DND-41 (cell line): ENCODE results near the gene CDH2.

ENCODE experiments used
- ATAC-seq: fragments of 200-7000 bp; cut with Tn5 transposase; 3 replicates; pipeline ENCODE4 v1.9.1; 2021; ENCODE audit warnings: low read depth; ENCODE audit not compliant: insufficient read depth
- DNase-seq: peaks from one replicate; pipeline ENCODE4 v3.0.0-alpha.2; 2020
- H2AFZ ChIP-seq: 2 replicates; pipeline ENCODE4 v1.6.0; 2012; ENCODE audit warnings: low read depth, low read length
- H3K27ac ChIP-seq: 2 replicates; pipeline ENCODE4 v1.5.1; 2012; ENCODE audit warnings: low read length, inconsistent platforms
- H3K27me3 ChIP-seq: fragments of 200-600 bp; sonication (generic); 2 replicates; pipeline ENCODE4 v1.6.0; 2012; ENCODE audit warnings: low read length, mild to moderate bottlenecking, inconsistent platforms; ENCODE audit not compliant: insufficient read depth, poor library complexity
- H3K36me3 ChIP-seq: 2 replicates; pipeline ENCODE4 v1.5.1; 2012; ENCODE audit warnings: low read length, inconsistent platforms; ENCODE audit not compliant: insufficient read depth
- H3K4me1 ChIP-seq: 2 replicates; pipeline ENCODE4 v1.5.1; 2012; ENCODE audit warnings: mild to moderate bottlenecking, low read length; ENCODE audit not compliant: insufficient read depth
- H3K4me2 ChIP-seq: 2 replicates; pipeline ENCODE4 v1.6.0; 2012; ENCODE audit warnings: mild to moderate bottlenecking, moderate library complexity, low read length, inconsistent platforms; ENCODE audit not compliant: insufficient read depth
- H3K4me3 ChIP-seq, 2 experiments: fragments of 200-600 bp in 1 of 2; shearing (Covaris generic) in 1 of 2; 2 replicates each; pipeline ENCODE4 v1.5.1; 2012 to 2016; ENCODE audit warnings: inconsistent platforms in 2 of 2, low read length in 2 of 2, mild to moderate bottlenecking in 2 of 2, low read depth in 1 of 2, moderate library complexity in 1 of 2
- H3K79me2 ChIP-seq: 2 replicates; pipeline ENCODE4 v1.6.0; 2012; ENCODE audit warnings: low read length, inconsistent platforms; ENCODE audit not compliant: insufficient read depth
- H3K9ac ChIP-seq: 2 replicates; pipeline ENCODE4 v1.6.0; 2012; ENCODE audit warnings: low read depth, mild to moderate bottlenecking, inconsistent platforms, low read length, moderate library complexity
- H3K9me3 ChIP-seq: 2 replicates; pipeline ENCODE4 v1.5.1; 2012; ENCODE audit warnings: low read length, moderate library complexity, mild to moderate bottlenecking, inconsistent platforms; ENCODE audit not compliant: insufficient read depth, severe bottlenecking
- H4K20me1 ChIP-seq: 2 replicates; pipeline ENCODE4 v1.6.0; 2012; ENCODE audit warnings: low read length; ENCODE audit not compliant: insufficient read depth
- EZH2 ChIP-seq: IDR thresholded peaks from 3 replicates; pipeline ENCODE4 v1.6.1; 2012; ENCODE audit warnings: borderline replicate concordance, low read depth, mild to moderate bottlenecking, moderate library complexity, low read length, inconsistent platforms; ENCODE audit not compliant: severe bottlenecking
- TF ChIP-seq, protein P1 (sequence below): IDR thresholded peaks from 2 replicates; pipeline ENCODE4 v1.5.1; 2012; ENCODE audit warnings: borderline replicate concordance, low read length, moderate library complexity, mild to moderate bottlenecking; ENCODE audit not compliant: poor library complexity, severe bottlenecking; ENCODE audit errors: extremely low read depth

Gene CDH2

GRCh38 chr18:27942706-27943105, 234.2 kb downstream of the CDH2 start:
- Histone ChIP-seq H3K4me2 (no peak overlapping the region), H2AFZ (no peak overlapping the region), H3K79me2 (no peaks in the 10 kb centered on the region), H3K9me3 (no peaks in the 10 kb centered on the region), H3K36me3 (no peaks in the 10 kb centered on the region), H3K4me1 (no peaks in the 10 kb centered on the region), H3K27me3 (no peaks in the 10 kb centered on the region), H3K4me3 (no peak overlapping the region), H3K9ac (no peak overlapping the region), H4K20me1 (no peaks in the 10 kb centered on the region), H3K27ac (no peak overlapping the region)
- no peak for DNase-seq
- ATAC-seq, result no peak
- no peak for TF ChIP-seq EZH2
- TF ChIP-seq, protein P1, sequence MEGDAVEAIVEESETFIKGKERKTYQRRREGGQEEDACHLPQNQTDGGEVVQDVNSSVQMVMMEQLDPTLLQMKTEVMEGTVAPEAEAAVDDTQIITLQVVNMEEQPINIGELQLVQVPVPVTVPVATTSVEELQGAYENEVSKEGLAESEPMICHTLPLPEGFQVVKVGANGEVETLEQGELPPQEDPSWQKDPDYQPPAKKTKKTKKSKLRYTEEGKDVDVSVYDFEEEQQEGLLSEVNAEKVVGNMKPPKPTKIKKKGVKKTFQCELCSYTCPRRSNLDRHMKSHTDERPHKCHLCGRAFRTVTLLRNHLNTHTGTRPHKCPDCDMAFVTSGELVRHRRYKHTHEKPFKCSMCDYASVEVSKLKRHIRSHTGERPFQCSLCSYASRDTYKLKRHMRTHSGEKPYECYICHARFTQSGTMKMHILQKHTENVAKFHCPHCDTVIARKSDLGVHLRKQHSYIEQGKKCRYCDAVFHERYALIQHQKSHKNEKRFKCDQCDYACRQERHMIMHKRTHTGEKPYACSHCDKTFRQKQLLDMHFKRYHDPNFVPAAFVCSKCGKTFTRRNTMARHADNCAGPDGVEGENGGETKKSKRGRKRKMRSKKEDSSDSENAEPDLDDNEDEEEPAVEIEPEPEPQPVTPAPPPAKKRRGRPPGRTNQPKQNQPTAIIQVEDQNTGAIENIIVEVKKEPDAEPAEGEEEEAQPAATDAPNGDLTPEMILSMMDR, result no peak

DNA sequence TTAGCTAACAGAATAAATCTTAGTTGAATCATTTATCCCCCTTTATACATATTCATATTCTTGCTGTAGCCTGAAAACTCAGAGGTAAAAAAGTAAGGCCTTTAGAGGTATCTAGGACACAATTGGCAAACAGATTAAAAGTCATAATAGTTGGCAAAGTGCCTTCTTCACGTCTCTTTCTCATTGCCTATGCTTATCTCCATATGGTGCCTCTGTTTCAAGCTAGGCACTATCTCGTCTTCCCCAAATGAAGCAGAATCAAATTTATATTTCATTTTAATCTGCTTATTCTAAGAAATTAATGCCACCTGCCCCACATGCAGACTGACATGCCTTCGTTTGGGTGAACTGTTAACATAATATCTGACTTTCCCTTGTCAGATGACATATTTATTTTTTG, 245.4 kb downstream of the CDH2 start:
- H3K27ac ChIP-seq, result no peak overlapping the region
- H3K27me3 ChIP-seq, result no peaks in the 10 kb centered on the region
- H4K20me1 ChIP-seq, result no peaks in the 10 kb centered on the region
- H3K9ac ChIP-seq, result no peak overlapping the region
- no peak for ATAC-seq
- no peaks in the 10 kb centered on the region for H3K4me1 ChIP-seq
- TF ChIP-seq EZH2, result no peak
- TF ChIP-seq, protein P1, result no peak
- H3K9me3 ChIP-seq, result no peaks in the 10 kb centered on the region
- H3K4me2 ChIP-seq, result no peak overlapping the region
- no peak overlapping the region for H2AFZ ChIP-seq
- no peaks in the 10 kb centered on the region for H3K36me3 ChIP-seq
- no peaks in the 10 kb centered on the region for H3K79me2 ChIP-seq
- DNase-seq, result no peak
- H3K4me3 ChIP-seq, result no peak overlapping the region

GRCh38 chr18:27922780-27923179, 254.2 kb downstream of the CDH2 start:
- Histone ChIP-seq H2AFZ (no peak overlapping the region), H3K79me2 (no peaks in the 10 kb centered on the region), H3K27ac (no peak overlapping the region), H3K9me3 (no peaks in the 10 kb centered on the region), H3K4me2 (no peak overlapping the region), H3K36me3 (no peaks in the 10 kb centered on the region), H3K4me3 (no peak overlapping the region), H3K9ac (no peak overlapping the region), H3K4me1 (no peaks in the 10 kb centered on the region), H3K27me3 (no peaks in the 10 kb centered on the region), H4K20me1 (no peaks in the 10 kb centered on the region)
- no peak for ATAC-seq
- TF ChIP-seq, protein P1, result no peak
- no peak for TF ChIP-seq EZH2
- no peak for DNase-seq

DNA sequence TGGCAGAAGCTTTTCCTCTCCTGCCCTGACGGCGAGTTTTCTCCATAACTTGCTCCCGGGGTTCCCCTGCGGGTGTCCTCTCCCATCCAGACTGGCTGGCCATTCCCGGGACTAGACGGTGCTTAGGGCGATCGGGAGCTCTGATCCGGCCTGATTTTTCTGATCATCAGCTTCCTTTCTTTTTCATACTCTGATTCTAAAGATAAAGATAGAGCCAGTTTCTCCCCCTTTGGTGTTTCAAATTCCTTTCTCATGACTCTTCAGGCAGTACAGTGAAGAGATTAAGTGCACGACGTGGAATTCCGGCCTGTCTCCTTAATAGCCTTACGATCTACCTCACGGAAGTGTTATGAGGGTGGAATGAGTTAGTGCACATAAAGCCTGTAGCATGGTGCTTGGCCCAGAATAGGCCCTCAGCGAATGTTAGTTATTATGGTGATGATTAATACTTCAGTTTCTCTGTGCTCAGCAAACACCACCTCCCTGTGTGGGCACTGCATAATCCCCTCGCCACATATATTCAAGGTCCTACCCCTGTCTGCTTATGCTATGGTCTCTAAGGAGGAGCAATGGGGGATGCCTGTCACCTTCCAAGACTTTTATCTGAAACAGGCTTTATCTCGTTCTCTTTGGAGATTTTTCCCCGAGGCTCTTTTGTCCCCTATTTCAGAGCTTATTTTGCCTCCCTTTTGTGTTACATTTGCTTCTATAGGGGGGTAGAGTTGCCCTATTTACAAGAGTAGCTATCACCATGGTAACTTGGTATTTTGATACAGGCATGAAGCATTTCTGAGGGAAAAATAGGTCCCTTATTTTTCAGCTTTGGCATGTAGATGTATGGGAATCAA, 254.8 kb downstream of the CDH2 start:
- no peak overlapping the region for H3K4me3 ChIP-seq
- ATAC-seq, result no peak
- DNase-seq, result no peak
- TF ChIP-seq, protein P1, result no peak
- no peak for TF ChIP-seq EZH2
- H4K20me1 ChIP-seq, result no peaks in the 10 kb centered on the region
- H2AFZ ChIP-seq, result no peak overlapping the region
- no peak overlapping the region for H3K27ac ChIP-seq
- no peaks in the 10 kb centered on the region for H3K79me2 ChIP-seq
- H3K4me2 ChIP-seq, result no peak overlapping the region
- no peak overlapping the region for H3K9ac ChIP-seq
- no peaks in the 10 kb centered on the region for H3K9me3 ChIP-seq
- H3K36me3 ChIP-seq, result no peaks in the 10 kb centered on the region
- H3K4me1 ChIP-seq, result no peaks in the 10 kb centered on the region
- no peaks in the 10 kb centered on the region for H3K27me3 ChIP-seq
